H1 (cell line): Measurements from ENCODE around the gene C1orf116. TPM values are rescaled to one million over a fixed set of nuclear protein-coding genes. Genes with fewer than 3 reads are reported as not detected.

ENCODE experiments used
- CTCF ChIA-PET: fragments of 300-600 bp; sonication (Branson Sonifier 250); formaldehyde crosslinking; loops from one replicate; lab custom pipeline; 2021; ENCODE audit not compliant: partially characterized antibody; lab: Charles Lee
- POLR2A ChIA-PET: fragments of 300-600 bp; sonication (Branson Sonifier 250); formaldehyde crosslinking; loops from one replicate; lab custom pipeline; 2021; ENCODE audit warnings: inconsistent platforms; ENCODE audit not compliant: partially characterized antibody; lab: Charles Lee
- DNase-seq, 2 experiments: peaks; one replicate each; pipeline versions ENCODE4 v3.0.0 to v3.0.0-alpha.2; 2010 to 2022; ENCODE audit warnings: low spot score in 2 of 2, low read depth in 1 of 2, mixed read lengths in 1 of 2
- FAIRE-seq: peaks from 2 replicates; lab custom pipeline; 2011; peaks lifted over from hg19 to GRCh38; lab: Jason Lieb, UNC
- H2AFZ ChIP-seq: 2 replicates; pipeline ENCODE4 v1.8.1; 2012; ENCODE audit warnings: low read length, inconsistent platforms
- H2AK5ac ChIP-seq: 2 replicates; pipeline ENCODE4 v1.6.1; 2013; ENCODE audit warnings: low read depth, low read length
- H2BK120ac ChIP-seq: replicated peaks from 2 replicates; pipeline ENCODE3; 2013; ENCODE audit warnings: low read depth, low read length, inconsistent platforms
- H2BK12ac ChIP-seq: 2 replicates; pipeline ENCODE4 v1.6.1; 2013; ENCODE audit warnings: low read depth, low read length
- H2BK15ac ChIP-seq: 2 replicates; pipeline ENCODE4 v1.6.1; 2013; ENCODE audit warnings: low read length
- H2BK20ac ChIP-seq: 2 replicates; pipeline ENCODE4 v1.6.1; 2013; ENCODE audit warnings: low read length
- H2BK5ac ChIP-seq: 2 replicates; pipeline ENCODE4 v1.6.1; 2013; ENCODE audit warnings: low read depth, low read length
- H3K14ac ChIP-seq: 2 replicates; pipeline ENCODE4 v1.6.1; 2013; ENCODE audit warnings: inconsistent platforms; ENCODE audit not compliant: insufficient read length
- H3K18ac ChIP-seq: 2 replicates; pipeline ENCODE4 v1.6.1; 2013; ENCODE audit warnings: low read length; ENCODE audit errors: extremely low read depth
- H3K23ac ChIP-seq: 2 replicates; pipeline ENCODE4 v1.6.1; 2013; ENCODE audit warnings: inconsistent platforms; ENCODE audit not compliant: insufficient read length
- H3K23me2 ChIP-seq: 2 replicates; pipeline ENCODE4 v1.6.1; 2013; ENCODE audit warnings: low read depth, low read length
- H3K27ac ChIP-seq: 2 replicates; pipeline ENCODE4 v1.6.1; 2011; ENCODE audit warnings: low read depth, low read length, inconsistent platforms
- H3K27me3 ChIP-seq, 4 experiments: replicated peaks in 1 of 4; 1 replicate in 1 of 4; 2 replicates in 3 of 4; pipeline versions ENCODE4 v1.6.1 to v1.8.1; 2011 to 2013; ENCODE audit warnings: low read length in 3 of 4, mild to moderate bottlenecking in 3 of 4, inconsistent platforms in 2 of 4, mixed read lengths in 2 of 4, moderate library complexity in 1 of 4; ENCODE audit not compliant: control insufficient read depth in 3 of 4, insufficient read depth in 3 of 4; ENCODE audit errors: extremely low read depth in 1 of 4
- H3K36me3 ChIP-seq, 4 experiments: 2 replicates each; pipeline versions ENCODE4 v1.6.1 to v1.8.1; 2011 to 2013; ENCODE audit warnings: mild to moderate bottlenecking in 4 of 4, low read length in 3 of 4, moderate library complexity in 2 of 4, control low read depth in 1 of 4, inconsistent platforms in 1 of 4; ENCODE audit not compliant: insufficient read depth in 4 of 4, control insufficient read depth in 2 of 4
- H3K4ac ChIP-seq: replicated peaks from 2 replicates; pipeline ENCODE3; 2013; ENCODE audit warnings: low read length, low read depth, mixed read lengths, inconsistent platforms; ENCODE audit not compliant: insufficient read length
- H3K4me1 ChIP-seq, 4 experiments: replicated peaks in 1 of 4; 1 replicate in 1 of 4; 2 replicates in 3 of 4; pipeline versions ENCODE4 v1.6.1 to v1.8.1; 2011 to 2013; ENCODE audit warnings: low read length in 3 of 4, inconsistent platforms in 2 of 4, mixed read lengths in 1 of 4; ENCODE audit not compliant: insufficient read depth in 4 of 4, control insufficient read depth in 3 of 4
- H3K4me2 ChIP-seq, 2 experiments: 2 replicates each; pipeline versions ENCODE4 v1.6.1 to v1.8.1; 2011 to 2013; ENCODE audit warnings: low read depth in 2 of 2, low read length in 2 of 2, control low read depth in 1 of 2, inconsistent platforms in 1 of 2, mild to moderate bottlenecking in 1 of 2; ENCODE audit not compliant: insufficient read depth in 1 of 2
- H3K4me3 ChIP-seq, 4 experiments: fragments of 200-600, 300-600 bp in 1 of 4; sonication (generic), shearing (Covaris generic), sonication (Bioruptor Twin) in 1 of 4; 2 replicates each; pipeline versions ENCODE4 v1.5.1 to v1.8.1; 2011 to 2016; ENCODE audit warnings: low read length in 4 of 4, low read depth in 3 of 4, control low read depth in 2 of 4, inconsistent platforms in 2 of 4, mild to moderate bottlenecking in 2 of 4, mixed read lengths in 1 of 4, moderate library complexity in 1 of 4; ENCODE audit not compliant: insufficient read depth in 2 of 4; ENCODE audit errors: extremely low read depth in 1 of 4
- H3K56ac ChIP-seq: replicated peaks from 2 replicates; pipeline ENCODE3; 2013; ENCODE audit warnings: low read depth, mild to moderate bottlenecking, mixed read lengths, low read length, inconsistent platforms; ENCODE audit not compliant: insufficient read length
- H3K79me1 ChIP-seq: 2 replicates; pipeline ENCODE4 v1.6.1; 2013; ENCODE audit warnings: low read depth, low read length, control low read depth
- H3K79me2 ChIP-seq, 2 experiments: 2 replicates each; pipeline versions ENCODE4 v1.6.1 to v1.8.1; 2012 to 2013; ENCODE audit warnings: low read length in 2 of 2, mild to moderate bottlenecking in 2 of 2, inconsistent platforms in 1 of 2; ENCODE audit not compliant: insufficient read depth in 2 of 2, control insufficient read depth in 1 of 2
- H3K9ac ChIP-seq, 4 experiments: replicated peaks in 1 of 4; 1 replicate in 1 of 4; 2 replicates in 3 of 4; pipeline versions ENCODE4 v1.6.1 to v1.8.1; 2011 to 2013; ENCODE audit warnings: low read depth in 3 of 4, low read length in 3 of 4, control low read depth in 2 of 4, mild to moderate bottlenecking in 2 of 4, moderate library complexity in 2 of 4, inconsistent platforms in 1 of 4; ENCODE audit errors: extremely low read depth in 1 of 4
- H3K9me3 ChIP-seq, 2 experiments: 2 replicates each; pipeline versions ENCODE4 v1.6.1 to v1.8.1; 2012 to 2013; ENCODE audit warnings: mild to moderate bottlenecking in 2 of 2, moderate library complexity in 2 of 2, control low read depth in 1 of 2, inconsistent platforms in 1 of 2, low read depth in 1 of 2, low read length in 1 of 2, mixed read lengths in 1 of 2; ENCODE audit not compliant: insufficient read depth in 2 of 2
- H4K20me1 ChIP-seq, 2 experiments: replicated peaks in 1 of 2; 2 replicates each; pipeline versions ENCODE3 to v1.8.1; 2011 to 2013; ENCODE audit warnings: inconsistent platforms in 2 of 2, low read length in 2 of 2, mild to moderate bottlenecking in 1 of 2; ENCODE audit not compliant: insufficient read depth in 2 of 2, control insufficient read depth in 1 of 2
- H4K5ac ChIP-seq: 2 replicates; pipeline ENCODE4 v1.6.1; 2013; ENCODE audit warnings: low read length, low read depth, mixed read lengths, inconsistent platforms; ENCODE audit not compliant: insufficient read length
- H4K8ac ChIP-seq: 2 replicates; pipeline ENCODE4 v1.8.0; 2013; ENCODE audit warnings: mild to moderate bottlenecking, moderate library complexity, low read length, inconsistent platforms; ENCODE audit not compliant: insufficient read depth; ENCODE audit errors: extremely low read depth
- H4K91ac ChIP-seq: replicated peaks from 2 replicates; pipeline ENCODE3; 2013; ENCODE audit warnings: low read length, mixed read lengths, inconsistent platforms; ENCODE audit not compliant: insufficient read length
- ASH2L ChIP-seq: fragments of 200-600, 300-600 bp; sonication (generic); IDR thresholded peaks from one replicate; pipeline ENCODE4 v1.7.1; 2017; ENCODE audit warnings: low read length
- BCL11A ChIP-seq, 2 experiments: IDR thresholded peaks; one replicate each; pipeline ENCODE4 v1.6.1; 2011; ENCODE audit warnings: low read depth in 2 of 2, low read length in 2 of 2, mild to moderate bottlenecking in 2 of 2
- BRCA1 ChIP-seq: IDR thresholded peaks from 2 replicates; pipeline ENCODE4 v1.6.1; 2012; ENCODE audit warnings: low read depth, low read length, improper control_type of control experiment
- CBX5 ChIP-seq: fragments of 300-800, 300-1000 bp; sonication (generic); IDR thresholded peaks from 2 replicates; pipeline ENCODE4 v1.7.1; 2016; ENCODE audit warnings: antibody characterized with exemption, low read length, low read depth
- CBX8 ChIP-seq: fragments of 300-800, 300-1000 bp; sonication (generic); IDR thresholded peaks from 2 replicates; pipeline ENCODE4 v1.7.1; 2016; ENCODE audit warnings: low read depth, low read length, borderline replicate concordance
- CHD2 ChIP-seq: IDR thresholded peaks from 2 replicates; pipeline ENCODE4 v1.6.1; 2012; ENCODE audit warnings: low read length, improper control_type of control experiment
- EP300 ChIP-seq, 2 experiments: IDR thresholded peaks; 1 replicate in 1 of 2; 2 replicates in 1 of 2; pipeline ENCODE4 v1.6.1; 2011 to 2012; ENCODE audit warnings: low read depth in 2 of 2, low read length in 2 of 2, mild to moderate bottlenecking in 2 of 2, borderline replicate concordance in 1 of 2, inconsistent platforms in 1 of 2, moderate library complexity in 1 of 2
- GTF2F1 ChIP-seq: IDR thresholded peaks from 2 replicates; pipeline ENCODE4 v1.6.1; 2012; ENCODE audit warnings: low read depth, low read length, improper control_type of control experiment, borderline replicate concordance
- HDAC2 ChIP-seq, 2 experiments: fragments of 300-600 bp in 1 of 2; sonication (generic) in 1 of 2; IDR thresholded peaks; 2 replicates each; pipeline ENCODE4 v1.6.1; 2011 to 2012; ENCODE audit warnings: low read depth in 2 of 2, low read length in 2 of 2, mild to moderate bottlenecking in 2 of 2, moderate library complexity in 2 of 2, borderline replicate concordance in 1 of 2, inconsistent platforms in 1 of 2
- JUND ChIP-seq: IDR thresholded peaks from 2 replicates; pipeline ENCODE4 v1.6.1; 2011; ENCODE audit warnings: mild to moderate bottlenecking, improper control_type of control experiment, low read length
- MAFK ChIP-seq: IDR thresholded peaks from 2 replicates; pipeline ENCODE4 v1.6.1; 2012; ENCODE audit warnings: low read depth, mild to moderate bottlenecking, improper control_type of control experiment, low read length
- SUZ12 ChIP-seq: fragments of 200-600 bp; sonication (generic); IDR thresholded peaks from 2 replicates; pipeline ENCODE4 v1.6.1; 2012; ENCODE audit warnings: mild to moderate bottlenecking, inconsistent platforms, low read length, moderate library complexity, mixed read lengths
- TAF7 ChIP-seq: optimal IDR thresholded peaks from 2 replicates; pipeline ENCODE3; 2011; ENCODE audit warnings: low read depth, mild to moderate bottlenecking, inconsistent platforms, low read length, moderate library complexity, borderline replicate concordance
- WGBS, 2 experiments: shearing (Covaris generic) in 1 of 2; methylation state at CpG; one replicate each; pipeline versions ENCODE4 v1.1.6 to v1.1.7; 2013 to 2015; ENCODE audit warnings: low lambda C conversion rate in 2 of 2, mixed read lengths in 2 of 2, inconsistent platforms in 1 of 2, low coverage in 1 of 2, missing lambda C conversion rate in 1 of 2; ENCODE audit not compliant: insufficient replicate concordance in 2 of 2, insufficient coverage in 1 of 2, insufficient read length in 1 of 2; ENCODE audit errors: extremely low coverage in 1 of 2, missing lambda C conversion rate in 1 of 2; 5-methylcytosine and 5-hydroxymethylcytosine counted together
- polyA plus RNA-seq, 7 experiments: library from polyadenylated mRNA; depleted of rRNA in 3 of 7; stranded (reverse) in 5 of 7; unstranded in 2 of 7; fragments of >200 nt in 5 of 7; fragments of 200-250 nt in 2 of 7; gene quantifications; 1 replicate in 5 of 7; 2 replicates in 1 of 7; 4 replicates in 1 of 7; pipeline versions ENCODE4 v1.2.1 to v1.2.3, GENCODE V29; 2011 to 2013; ENCODE audit warnings: missing spikeins in 2 of 7, mixed read lengths in 2 of 7
- total RNA-seq: library from RNA; stranded (reverse); fragmentation: NEBNext Ultra II Directional; extraction: Animal tissue kit (Norgen Biotek cat#: 25700); gene quantifications from 2 replicates; pipeline ENCODE4 v1.2.1, GENCODE V29; 2021

Gene C1orf116
- total and polyA plus RNA-seq, 2 of the 8 experiments (the other 6 are each of a cell fraction or from before 2014, with no cell fraction given) = 2.2 to 3.9 TPM

DNA sequence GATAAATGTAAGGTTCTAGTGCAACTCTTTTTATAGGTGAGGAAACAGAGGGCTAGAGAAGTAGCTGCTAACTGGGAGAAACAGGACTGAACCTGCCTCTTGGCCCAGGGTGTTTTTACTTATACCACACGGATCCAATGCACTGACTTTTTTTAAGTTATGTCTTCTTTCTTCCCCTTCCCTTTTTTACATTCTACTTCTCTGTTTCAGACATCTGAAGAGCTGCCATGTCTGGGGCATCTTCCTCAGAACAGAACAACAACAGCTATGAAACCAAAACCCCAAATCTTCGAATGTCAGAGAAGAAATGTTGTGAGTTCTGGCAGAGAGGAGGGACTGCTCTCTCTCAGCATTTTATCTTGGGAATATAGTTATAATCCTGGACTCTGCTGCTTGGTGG is 21.9 kb upstream of the C1orf116 start:
- Histone ChIP-seq H3K36me3 (no peaks in the 10 kb centered on the region; a peak in 1 of 8 replicates), H3K18ac (no peak overlapping the region)
- CTCF ChIA-PET = interaction anchor here (0.9 to 2.7 kb wide), 4 partner anchors 21 to 50 kb away, joined by 3 to 12 read pairs (median 5); no protein-coding TSS in a partner anchor

More for the DNA sequence above, 21.9 kb upstream of the C1orf116 start:
- DNase-seq = no peak
- no peak for TF ChIP-seq GTF2F1
- no peak for TF ChIP-seq BCL11A (IDR thresholded peaks at IDR 0.05; ENCODE audit: low read depth in 2 of 2, low read length in 2 of 2)
- no peak for TF ChIP-seq BRCA1
- TF ChIP-seq ASH2L = no peak
- no peak for TF ChIP-seq EP300 (IDR thresholded peaks at IDR 0.05; ENCODE audit: borderline replicate concordance in 1 of 2, low read depth in 2 of 2, low read length in 2 of 2)
- no peak for TF ChIP-seq TAF7
- no peak for TF ChIP-seq JUND
- TF ChIP-seq CBX5 = no peak
- no peak for TF ChIP-seq HDAC2 (IDR thresholded peaks at IDR 0.05; ENCODE audit: borderline replicate concordance in 1 of 2, low read depth in 2 of 2, low read length in 2 of 2)
- no peak for TF ChIP-seq CBX8
- no peak for TF ChIP-seq CHD2
- no peak for TF ChIP-seq SUZ12
- TF ChIP-seq MAFK = no peak
- TF ChIP-seq, all 59 proteins: peak for 0
- Histone ChIP-seq H4K5ac (no peak overlapping the region), H3K23ac (no peak overlapping the region), H2BK5ac (no peak overlapping the region), H3K27me3 (no peaks in the 10 kb centered on the region), H3K23me2 (peaks cover 5% of the 10 kb centered on the region; the same call in 1 of the 2 replicates), H3K56ac (no peak overlapping the region), H3K9me3 (no peaks in the 10 kb centered on the region), H2BK20ac (no peak overlapping the region), H2AK5ac (no peak overlapping the region), H3K4ac (no peak overlapping the region), H4K20me1 (peaks cover 0 to 1% of the 10 kb centered on the region in 2 experiments), H4K91ac (no peak overlapping the region), H3K27ac (no peak overlapping the region), H3K4me3 (no peak overlapping the region), H4K8ac (no peak overlapping the region), H2BK12ac (no peak overlapping the region), H3K4me1 (peaks cover 0 to 9% (median 3%) of the 10 kb centered on the region in 4 experiments; a peak in 4 of 7 replicates), H3K9ac (no peak overlapping the region), H2BK120ac (no peak overlapping the region), H3K14ac (no peak overlapping the region), H3K79me2 (peaks cover 0 to 10% of the 10 kb centered on the region in 2 experiments; a peak in 2 of 4 replicates), H3K79me1 (no peaks in the 10 kb centered on the region), H2AFZ (no peak overlapping the region), H2BK15ac (no peak overlapping the region), H3K4me2 (no peak overlapping the region)
- POLR2A ChIA-PET = interaction anchor here (1.7 kb wide), 1 partner anchor 16 kb away, joined by 3 read pairs; no protein-coding TSS in a partner anchor
- WGBS, 2 experiments = 87% methylated on average over 2 of the region's 2 CpGs; no CpG with 5 or more reads in 1 of the 2 experiments
- no peak for FAIRE-seq
